ENCODE results near the gene HNRNPL.

DNA sequence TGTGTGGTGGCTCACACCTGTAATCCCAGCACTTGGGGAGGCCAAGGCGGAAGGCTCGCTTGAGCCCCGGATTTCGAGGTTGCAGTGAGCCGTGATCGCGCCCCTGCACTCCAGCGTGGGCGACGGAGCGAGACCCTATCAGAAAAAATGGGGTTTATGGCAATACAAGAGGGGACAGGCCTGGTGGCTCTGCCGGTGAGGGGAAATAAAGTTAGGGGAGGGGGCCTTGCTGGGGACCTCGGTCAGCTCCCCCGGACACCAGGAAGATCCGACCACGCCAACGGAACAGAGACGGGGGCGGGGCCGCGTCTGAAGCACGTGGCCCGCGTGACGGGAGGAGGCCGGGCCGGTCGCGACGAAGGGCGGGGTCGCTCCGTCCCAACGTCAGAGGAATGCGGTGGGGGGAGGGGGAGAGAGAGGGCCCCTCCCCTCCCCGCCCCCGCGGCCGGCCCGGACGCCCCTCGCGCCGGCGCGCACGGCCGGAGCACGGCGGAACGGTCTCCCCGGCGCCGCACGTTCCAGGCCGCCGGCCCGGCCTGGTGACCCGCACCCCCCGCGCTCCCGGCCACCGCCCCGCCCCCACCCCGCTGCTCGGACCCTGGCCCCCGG, 1.9 kb upstream of the HNRNPL start:
- TF ChIP-seq GATA2 (IDR thresholded peaks at IDR 0.05; ENCODE audit: low read depth, low read length) (no peak), GATA3 (IDR thresholded peaks at IDR 0.05; ENCODE audit: low read depth, low read length) (no peak)
